RWPE1 (cell line): Measurements from ENCODE around the gene OSBPL10.

Experiments used
- CTCF ChIA-PET: fragments of 350-600 bp; sonication (Branson Sonifier 250); formaldehyde crosslinking; extraction: SDS; loops from one replicate; lab custom pipeline; 2021; lab: Yijun Ruan, JAX
- POLR2A ChIA-PET: fragments of 400-600 bp; formaldehyde crosslinking; extraction: SDS; loops from one replicate; lab custom pipeline; 2020; ENCODE audit warnings: antibody characterized with exemption; ENCODE audit not compliant: low non-redundant PET; lab: Yijun Ruan, JAX
- DNase-seq: peaks from one replicate; pipeline ENCODE4 v3.0.0; 2012; ENCODE audit warnings: low spot score
- H3K27ac ChIP-seq: fragments of 450-650 bp; 2 replicates; pipeline ENCODE4 v1.5.1; 2017
- CTCF ChIP-seq: fragments of 450-650 bp; conservative IDR thresholded peaks from 2 replicates; pipeline ENCODE4 v1.5.1; 2017; ENCODE audit warnings: low read depth, mild to moderate bottlenecking

OSBPL10 gene

GRCh38 chr3:31906182-31906581, 74.9 kb downstream of the OSBPL10 start:
- peak; percentile 19 for DNase-seq

GRCh38 chr3:31903686-31904431, 77.2 kb downstream of the OSBPL10 start:
- peak; percentile 26 for DNase-seq
- TF ChIP-seq CTCF, result no peak
- ChIA-PET CTCF (no interaction called here), POLR2A (interaction anchor here (0.7 kb wide), 1 partner anchor 465 kb away, joined by 3 read pairs; no protein-coding TSS in a partner anchor)
- H3K27ac ChIP-seq, result peak overlapping the region; percentile 72

More at GRCh38 chr3:31906182-31906581, 74.9 kb downstream of the OSBPL10 start:
- POLR2A ChIA-PET, result no interaction called here
- H3K27ac ChIP-seq, result no peak overlapping the region
- no peak for TF ChIP-seq CTCF
- CTCF ChIA-PET, result no interaction called here

GRCh38 chr3:31900583-31900982, 80.5 kb downstream of the OSBPL10 start:
- H3K27ac ChIP-seq, result no peak overlapping the region
- TF ChIP-seq CTCF, result no peak
- POLR2A ChIA-PET, result no interaction called here
- CTCF ChIA-PET, result no interaction called here
- DNase-seq, result no peak

DNA sequence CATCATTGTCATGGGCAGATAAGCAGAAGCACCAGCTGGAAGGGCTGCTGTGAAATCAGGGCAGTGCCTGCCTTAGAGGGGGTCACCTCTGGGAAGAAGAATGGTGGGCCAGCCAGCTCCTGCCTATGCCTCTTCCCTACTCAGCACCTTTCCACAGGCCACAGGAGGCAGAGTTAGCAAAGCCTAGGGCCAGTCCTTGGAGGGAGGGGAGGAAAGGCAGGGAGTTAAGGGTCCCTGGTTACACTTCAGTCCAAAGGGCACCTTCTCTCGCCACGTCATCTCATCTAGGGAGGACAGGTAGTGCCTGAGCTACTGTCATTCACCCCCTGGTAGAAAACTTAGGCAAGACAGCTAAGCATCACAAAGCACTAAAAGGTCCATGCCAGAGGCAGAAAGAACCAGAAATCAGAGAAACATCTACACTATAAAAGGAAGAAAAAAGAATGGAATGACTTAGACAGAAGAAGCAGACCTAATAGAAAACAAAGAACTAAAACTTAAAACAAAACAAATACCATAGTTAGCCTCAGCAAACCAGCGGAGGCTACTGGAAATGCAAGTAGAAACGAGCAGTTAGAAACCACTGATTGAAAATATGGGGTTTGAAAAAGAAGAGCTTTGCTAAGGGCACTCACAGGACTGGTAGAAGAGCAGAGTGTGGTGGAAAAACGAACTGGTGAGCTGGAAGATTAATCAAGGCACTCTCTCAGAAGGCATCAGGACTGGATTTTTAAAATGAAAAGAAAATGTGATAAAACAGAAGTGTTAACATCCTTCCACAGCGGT, 84.2 kb downstream of the OSBPL10 start:
- no peak for DNase-seq
- ChIA-PET POLR2A (no interaction called here), CTCF (interaction anchor here (0.6 to 0.7 kb wide), 2 partner anchors 70 to 99 kb away, joined by 3 to 5 read pairs; no protein-coding TSS in a partner anchor)
- peak overlapping the region; percentile 66 for H3K27ac ChIP-seq
- TF ChIP-seq CTCF, result no peak

DNA sequence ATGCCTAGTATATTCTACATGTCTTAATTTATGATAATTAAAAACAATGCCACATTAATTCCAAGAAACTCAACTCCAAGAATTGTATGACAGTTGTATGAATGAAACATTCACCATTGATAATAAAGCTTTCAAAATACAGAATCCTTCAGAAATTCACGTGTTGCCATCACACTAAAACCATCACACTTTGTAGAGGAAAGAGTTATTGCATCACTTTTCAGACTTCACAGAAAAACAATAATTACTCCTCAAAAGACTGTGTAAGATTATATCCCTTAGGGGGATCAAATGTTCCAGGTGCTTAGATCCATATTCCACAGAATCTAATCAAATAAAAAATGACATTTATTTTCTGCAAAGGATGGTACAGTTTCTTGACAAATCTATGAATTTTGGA, 85.0 kb downstream of the OSBPL10 start:
- peak overlapping the region; percentile 66 for H3K27ac ChIP-seq
- DNase-seq, result no peak
- ChIA-PET CTCF (no interaction called here), POLR2A (no interaction called here)
- TF ChIP-seq CTCF, result no peak

GRCh38 chr3:31895471-31895870, 85.6 kb downstream of the OSBPL10 start:
- H3K27ac ChIP-seq, result peak overlapping the region; percentile 56
- TF ChIP-seq CTCF, result no peak
- peak; percentile 27 for DNase-seq
- ChIA-PET POLR2A (no interaction called here), CTCF (no interaction called here)
